GM12801 (cell line): ENCODE results near the gene GLDC.

Source experiments
- TF ChIP-seq, protein P1 (sequence below): IDR thresholded peaks from one replicate; pipeline ENCODE4 v1.5.1; 2011; ENCODE audit warnings: control low read depth; ENCODE audit not compliant: insufficient read length; ENCODE audit errors: extremely low read depth

Gene GLDC

DNA sequence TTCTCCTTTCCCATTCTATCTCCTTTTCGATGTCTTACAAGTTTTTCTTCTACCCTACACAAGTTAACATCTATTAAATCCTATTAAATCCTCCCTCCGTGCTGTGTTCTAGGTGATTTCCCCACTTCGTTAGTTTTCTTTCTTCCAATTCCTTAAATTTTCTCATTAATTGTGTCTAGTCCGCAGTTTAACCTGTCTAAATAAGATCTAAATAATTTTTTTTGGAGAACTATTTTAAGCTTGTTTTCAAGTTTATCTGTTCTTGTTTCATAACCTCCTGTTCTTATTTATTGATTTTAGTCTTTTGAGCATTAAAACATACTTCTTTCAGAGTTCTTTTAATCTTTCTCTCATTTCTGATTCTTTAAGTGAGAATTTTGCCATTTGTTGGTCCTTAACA is 123.3 kb downstream of the GLDC start:
- TF ChIP-seq, protein P1, sequence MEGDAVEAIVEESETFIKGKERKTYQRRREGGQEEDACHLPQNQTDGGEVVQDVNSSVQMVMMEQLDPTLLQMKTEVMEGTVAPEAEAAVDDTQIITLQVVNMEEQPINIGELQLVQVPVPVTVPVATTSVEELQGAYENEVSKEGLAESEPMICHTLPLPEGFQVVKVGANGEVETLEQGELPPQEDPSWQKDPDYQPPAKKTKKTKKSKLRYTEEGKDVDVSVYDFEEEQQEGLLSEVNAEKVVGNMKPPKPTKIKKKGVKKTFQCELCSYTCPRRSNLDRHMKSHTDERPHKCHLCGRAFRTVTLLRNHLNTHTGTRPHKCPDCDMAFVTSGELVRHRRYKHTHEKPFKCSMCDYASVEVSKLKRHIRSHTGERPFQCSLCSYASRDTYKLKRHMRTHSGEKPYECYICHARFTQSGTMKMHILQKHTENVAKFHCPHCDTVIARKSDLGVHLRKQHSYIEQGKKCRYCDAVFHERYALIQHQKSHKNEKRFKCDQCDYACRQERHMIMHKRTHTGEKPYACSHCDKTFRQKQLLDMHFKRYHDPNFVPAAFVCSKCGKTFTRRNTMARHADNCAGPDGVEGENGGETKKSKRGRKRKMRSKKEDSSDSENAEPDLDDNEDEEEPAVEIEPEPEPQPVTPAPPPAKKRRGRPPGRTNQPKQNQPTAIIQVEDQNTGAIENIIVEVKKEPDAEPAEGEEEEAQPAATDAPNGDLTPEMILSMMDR = no peak

DNA sequence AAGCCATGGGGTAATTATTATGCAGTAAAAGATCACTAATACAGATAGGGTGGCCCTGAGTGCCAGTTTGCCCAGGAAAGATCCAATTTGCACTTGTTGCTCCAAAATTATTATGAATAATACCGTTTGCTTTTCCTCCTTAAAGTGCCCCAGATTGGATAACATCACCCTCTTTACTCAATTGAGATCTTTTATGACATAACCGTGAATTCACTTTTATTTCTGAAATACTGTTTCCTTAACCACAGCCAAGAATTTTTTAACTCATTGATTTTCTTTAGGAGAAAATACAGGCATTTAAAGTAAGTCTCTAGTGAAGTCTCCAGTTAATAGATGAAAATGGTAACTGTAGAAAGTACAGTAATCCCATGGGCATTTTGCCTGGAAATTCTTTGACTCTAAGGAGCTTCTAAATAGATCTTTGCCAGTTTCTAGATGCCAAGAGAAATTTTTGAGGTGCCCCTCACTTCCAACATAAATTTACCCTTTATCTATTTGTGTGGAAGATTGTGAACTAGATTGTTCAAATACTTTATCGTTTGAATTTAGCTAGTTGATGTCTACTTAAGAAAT is 133.4 kb downstream of the GLDC start:
- TF ChIP-seq, protein P1 = no peak

DNA sequence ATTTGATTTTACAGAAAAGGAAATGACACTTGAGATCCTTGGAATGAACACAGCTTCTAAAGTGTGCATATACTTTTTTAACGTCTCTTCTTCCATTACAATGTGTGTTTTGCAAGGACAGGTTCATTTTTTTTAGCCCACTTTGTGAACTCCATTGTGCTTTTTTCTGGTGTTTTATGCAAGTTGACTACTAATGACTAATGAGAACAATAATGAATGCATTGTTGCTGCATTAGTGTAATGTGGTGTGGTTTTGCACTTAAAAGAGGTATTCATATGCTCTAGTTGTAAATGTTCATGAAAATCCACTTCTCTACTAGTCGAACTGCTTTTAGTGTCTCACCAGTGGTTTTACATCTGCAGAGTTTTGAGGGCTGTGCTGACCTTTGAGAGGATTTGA is 139.0 kb downstream of the GLDC start:
- TF ChIP-seq, protein P1 = no peak

DNA sequence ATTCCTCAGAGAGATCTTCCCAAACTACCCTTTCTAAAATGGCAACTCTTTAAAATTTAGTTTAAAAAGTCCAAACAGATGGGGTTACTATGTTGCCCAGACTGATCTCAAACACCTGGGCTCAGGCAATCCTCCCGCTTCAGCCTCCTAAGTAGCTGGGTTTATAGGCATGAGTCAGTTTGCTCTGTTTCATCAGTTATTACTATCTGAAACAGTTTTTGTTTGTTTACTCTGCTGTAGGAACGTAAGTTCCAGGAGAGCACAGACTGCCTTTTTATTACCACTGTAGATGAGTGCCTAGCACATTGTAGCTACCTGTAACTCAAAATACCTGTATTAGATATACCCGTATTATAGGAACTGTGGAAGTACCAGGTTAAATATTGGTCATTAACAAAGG is 143.1 kb downstream of the GLDC start:
- TF ChIP-seq, protein P1 = no peak

DNA sequence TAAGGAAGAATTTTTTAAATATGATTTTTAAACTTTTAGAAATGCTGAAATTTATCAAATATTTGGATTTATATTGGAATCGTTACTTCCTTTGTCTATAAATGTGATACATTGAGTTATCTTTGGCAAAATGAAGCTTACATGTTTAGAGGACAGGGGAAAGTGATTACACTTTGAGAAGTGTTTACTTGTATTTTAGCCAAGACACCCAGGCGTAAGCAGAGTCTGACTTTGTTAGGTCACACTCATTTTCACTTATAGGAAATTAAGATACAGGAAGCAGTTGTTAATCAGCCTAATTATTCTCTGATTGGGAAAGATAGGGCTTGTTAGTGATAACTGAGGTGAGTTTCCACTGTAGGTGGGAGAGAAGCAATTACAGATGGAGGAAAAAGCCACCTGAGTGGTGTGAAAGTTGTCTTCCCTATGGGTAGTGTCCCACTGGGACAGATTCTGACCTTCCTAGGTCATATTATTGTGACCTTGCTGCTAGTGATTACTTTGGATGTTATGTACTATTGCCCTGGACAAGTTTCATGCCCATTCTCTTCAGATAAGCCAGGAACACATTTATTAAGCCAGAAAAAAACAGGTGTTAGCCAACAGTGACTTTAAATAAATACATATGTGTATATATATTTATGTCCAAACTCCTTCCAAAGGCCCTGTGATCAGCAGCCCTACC is 143.9 kb downstream of the GLDC start:
- TF ChIP-seq, protein P1 = no peak

DNA sequence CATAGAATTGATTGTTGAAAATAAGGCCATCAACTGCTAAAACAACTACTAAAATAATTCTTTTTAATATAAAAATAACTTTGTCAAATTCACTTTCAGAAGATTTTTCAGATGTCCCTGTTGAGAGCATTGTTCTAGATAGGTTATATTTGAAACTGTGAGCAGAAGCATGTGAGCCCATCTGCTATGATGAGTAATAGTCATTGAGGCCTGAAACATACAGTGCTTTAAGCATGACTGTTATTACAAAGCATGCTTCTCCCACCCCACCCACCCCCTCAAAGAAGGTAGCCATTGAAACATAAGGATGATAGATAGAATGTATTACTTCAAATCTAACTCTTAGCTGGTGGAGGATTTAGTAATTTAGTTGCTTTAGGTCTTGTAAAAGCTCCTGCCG is 146.5 kb downstream of the GLDC start:
- TF ChIP-seq, protein P1 = no peak

DNA sequence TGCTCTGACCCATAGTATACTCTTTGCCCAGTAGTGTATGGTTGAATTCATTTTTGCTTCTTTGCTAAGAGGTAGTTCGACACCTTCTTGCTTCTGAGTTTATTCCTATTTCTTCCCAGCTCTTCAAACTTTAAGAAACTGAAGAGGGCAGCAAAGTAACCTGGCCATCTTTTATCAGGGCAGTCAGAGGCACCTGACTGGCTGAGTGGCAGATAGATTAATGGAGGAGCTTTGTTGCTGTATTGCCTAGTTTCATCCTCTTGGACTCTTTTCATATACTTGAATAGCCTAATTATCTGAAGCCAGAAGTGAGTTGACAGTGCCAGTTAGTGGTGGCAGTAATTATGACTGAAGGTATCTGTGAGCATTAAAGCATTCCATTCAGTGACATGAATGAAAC is 150.1 kb downstream of the GLDC start:
- TF ChIP-seq, protein P1 = no peak
